ENCODE measurements around the gene CEP192. TPM values are rescaled to one million over a fixed set of nuclear protein-coding genes. Genes with fewer than 3 reads are reported as not detected.

CEP192 gene
- polyA plus RNA-seq, 1 of the 3 experiments (the other 2 are of a cell fraction): 9.4 TPM

GRCh38 chr18:12944709-12945108 is 46.5 kb upstream of the CEP192 start:
- DNase-seq: no peak
- Histone ChIP-seq H3K4me2 (no peak overlapping the region), H3K9ac (no peak overlapping the region), H3K79me2 (ENCODE audit: insufficient read depth) (peaks cover 8% of the 10 kb centered on the region), H3K27ac (ENCODE audit: low read depth in 2 of 2, low read length in 1 of 2) (no peak overlapping the region), H4K20me1 (ENCODE audit: insufficient read depth) (no peaks in the 10 kb centered on the region), H3K4me1 (ENCODE audit: control insufficient read depth in 1 of 2, insufficient read depth in 2 of 2, low read depth in 1 of 2, low read length in 1 of 2) (no peaks in the 10 kb centered on the region; a peak in 2 of 4 replicates), H3K36me3 (replicated peaks in 1 of 2; ENCODE audit: control insufficient read depth in 1 of 2, insufficient read depth in 2 of 2, low read length in 1 of 2) (peaks cover 0 to 2% of the 10 kb centered on the region in 2 experiments), H3K9me3 (no peaks in the 10 kb centered on the region), H3K9me2 (no peaks in the 10 kb centered on the region), H3K4me3 (ENCODE audit: low read depth in 2 of 2, low read length in 1 of 2) (no peak overlapping the region), H2AFZ (ENCODE audit: low read depth) (no peak overlapping the region), H3K27me3 (ENCODE audit: insufficient read depth) (no peaks in the 10 kb centered on the region), H3F3A (replicated peaks; ENCODE audit: insufficient read depth) (peaks cover 22% of the 10 kb centered on the region)
- CTCF ChIA-PET: interaction anchor here (1.0 to 5.1 kb wide), 5 partner anchors 10 to 686 kb away, joined by 3 to 41 read pairs (median 5); no protein-coding TSS in a partner anchor
- POLR2A ChIA-PET: no interaction called here
- WGBS (ENCODE audit: low lambda C conversion rate): 80% methylated on average over 4 of the region's 4 CpGs
- TF ChIP-seq RFX5 (IDR thresholded peaks at IDR 0.05; ENCODE audit: low read length) (no peak), SMC3 (IDR thresholded peaks at IDR 0.05; ENCODE audit: low read depth, low read length) (no peak), CHD2 (IDR thresholded peaks at IDR 0.05; ENCODE audit: low read length, partially characterized antibody) (no peak), GABPA (IDR thresholded peaks at IDR 0.05; ENCODE audit: low read depth) (no peak), IRF3 (IDR thresholded peaks at IDR 0.05; ENCODE audit: low read depth, low read length) (no peak), YY1 (IDR thresholded peaks at IDR 0.05; ENCODE audit: low read depth) (no peak), TAF1 (IDR thresholded peaks at IDR 0.05; ENCODE audit: borderline replicate concordance, low read depth, low read length) (no peak), ELF1 (IDR thresholded peaks at IDR 0.05) (no peak), NRF1 (IDR thresholded peaks at IDR 0.05; ENCODE audit: low read depth, low read length) (no peak), RCOR1 (IDR thresholded peaks at IDR 0.05; ENCODE audit: low read length) (no peak), ZBTB33 (IDR thresholded peaks at IDR 0.05; ENCODE audit: borderline replicate concordance, low read depth) (no peak), EZH2phosphoT487 (IDR thresholded peaks at IDR 0.05; ENCODE audit: borderline replicate concordance, low read depth) (no peak), JUND (IDR thresholded peaks at IDR 0.05) (no peak), EP300 (IDR thresholded peaks at IDR 0.05; ENCODE audit: borderline replicate concordance in 1 of 2, low read depth in 1 of 2, low read length in 1 of 2) (no peak), SIN3A (IDR thresholded peaks at IDR 0.05; ENCODE audit: borderline replicate concordance, low read depth, low read length) (no peak), MAX (IDR thresholded peaks at IDR 0.05; ENCODE audit: low read depth) (no peak), TEAD4 (IDR thresholded peaks at IDR 0.05; ENCODE audit: borderline replicate concordance, insufficient read depth) (no peak), FOXM1 (IDR thresholded peaks at IDR 0.05; ENCODE audit: low read depth) (no peak), FOXJ3 (CRISPR knock-in tag; IDR thresholded peaks at IDR 0.05) (no peak)
- TF ChIP-seq, protein P1, sequence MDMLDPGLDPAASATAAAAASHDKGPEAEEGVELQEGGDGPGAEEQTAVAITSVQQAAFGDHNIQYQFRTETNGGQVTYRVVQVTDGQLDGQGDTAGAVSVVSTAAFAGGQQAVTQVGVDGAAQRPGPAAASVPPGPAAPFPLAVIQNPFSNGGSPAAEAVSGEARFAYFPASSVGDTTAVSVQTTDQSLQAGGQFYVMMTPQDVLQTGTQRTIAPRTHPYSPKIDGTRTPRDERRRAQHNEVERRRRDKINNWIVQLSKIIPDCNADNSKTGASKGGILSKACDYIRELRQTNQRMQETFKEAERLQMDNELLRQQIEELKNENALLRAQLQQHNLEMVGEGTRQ (IDR thresholded peaks at IDR 0.05; ENCODE audit: borderline replicate concordance, low read depth, low read length): no peak

All from SK-N-SH (cell line).